OCI-LY7 (cell line): ENCODE results near the gene UFD1. TPM values are rescaled to one million over a fixed set of nuclear protein-coding genes. Genes with fewer than 3 reads are reported as not detected.
A peak's percentile ranks its signal among the peaks of the same experiment; 100 is the strongest.

ENCODE experiments used
- BruUV-seq: library from RNA; stranded (reverse); fragments of 400-500 nt; replicated peaks from 2 replicates; lab custom pipeline; 2021; lab: Mats Ljungman, UMichigan
- CTCF ChIA-PET: fragments of 300-600 bp; sonication (Branson Sonifier 250); formaldehyde crosslinking; loops from one replicate; lab custom pipeline; 2022; ENCODE audit warnings: antibody characterized with exemption; ENCODE audit not compliant: unreplicated experiment; lab: Charles Lee
- POLR2A ChIA-PET: fragments of 300-600 bp; sonication (Branson Sonifier 250); formaldehyde crosslinking; loops from one replicate; lab custom pipeline; 2022; ENCODE audit warnings: antibody characterized with exemption; lab: Charles Lee
- DNase-seq: peaks from one replicate; pipeline ENCODE4 v3.0.0-alpha.2; 2015; ENCODE audit warnings: low spot score
- H2AFZ ChIP-seq: fragments of 200-600 bp; sonication (generic), shearing (Covaris generic); 2 replicates; pipeline ENCODE4 v1.6.1; 2014; ENCODE audit warnings: mild to moderate bottlenecking, antibody characterized with exemption, low read length, moderate library complexity
- H3K27ac ChIP-seq: fragments of 200-600 bp; sonication (generic); 2 replicates; pipeline ENCODE4 v1.5.1; 2014; ENCODE audit warnings: mixed run types, low read depth, mild to moderate bottlenecking, moderate library complexity, low read length, inconsistent platforms; ENCODE audit not compliant: poor library complexity, severe bottlenecking
- H3K36me3 ChIP-seq: fragments of 200-600 bp; sonication (generic); 2 replicates; pipeline ENCODE4 v1.6.1; 2014; ENCODE audit warnings: mild to moderate bottlenecking, antibody characterized with exemption, low read length, moderate library complexity, mixed read lengths; ENCODE audit not compliant: insufficient read depth
- H3K4me1 ChIP-seq: fragments of 200-600 bp; sonication (generic); 2 replicates; pipeline ENCODE4 v1.5.1; 2014; ENCODE audit warnings: mild to moderate bottlenecking, low read length; ENCODE audit not compliant: insufficient read depth, poor library complexity, severe bottlenecking
- H3K4me2 ChIP-seq: fragments of 200-600 bp; sonication (generic); 2 replicates; pipeline ENCODE4 v1.6.1; 2014; ENCODE audit warnings: mild to moderate bottlenecking, low read length
- H3K4me3 ChIP-seq: fragments of 200-600 bp; sonication (generic); 2 replicates; pipeline ENCODE4 v1.5.1; 2014; ENCODE audit warnings: mild to moderate bottlenecking, low read depth, low read length; ENCODE audit not compliant: poor library complexity, severe bottlenecking
- H3K79me2 ChIP-seq: fragments of 200-600 bp; sonication (generic); 2 replicates; pipeline ENCODE4 v1.6.1; 2016; ENCODE audit warnings: low read depth, mild to moderate bottlenecking, low read length, moderate library complexity, mixed read lengths; ENCODE audit not compliant: insufficient read depth
- H3K9me2 ChIP-seq: fragments of 200-600 bp; sonication (generic); 2 replicates; pipeline ENCODE4 v1.6.1; 2016; ENCODE audit warnings: mild to moderate bottlenecking, low read length, mixed read lengths; ENCODE audit not compliant: insufficient read depth
- H3K9me3 ChIP-seq: fragments of 200-600 bp; sonication (generic); 2 replicates; pipeline ENCODE4 v1.6.1; 2014; ENCODE audit warnings: mild to moderate bottlenecking, mixed run types, low read length, mixed read lengths
- H4K20me1 ChIP-seq: fragments of 200-600 bp; sonication (generic); 2 replicates; pipeline ENCODE4 v1.6.1; 2014; ENCODE audit warnings: mild to moderate bottlenecking, antibody characterized with exemption, low read length, moderate library complexity, mixed read lengths; ENCODE audit not compliant: insufficient read depth
- EZH2phosphoT487 ChIP-seq: fragments of 200-600 bp; sonication (generic); IDR thresholded peaks from 2 replicates; pipeline ENCODE4 v1.6.1; 2018; ENCODE audit warnings: low read depth, borderline replicate concordance, mild to moderate bottlenecking, mixed run types, antibody characterized with exemption, low read length, moderate library complexity, mixed read lengths
- intact Hi-C: fragments of 100-400 bp; cut with micrococcal nuclease; formaldehyde crosslinking; loops from one replicate; pipeline ENCODE4 v1.10.0; 2022; ENCODE audit not compliant: unreplicated experiment
- total RNA-seq, 2 experiments: library from RNA; depleted of rRNA in 1 of 2; stranded (reverse); fragments of >200 nt in 1 of 2; shearing (Covaris generic) in 1 of 2; gene quantifications; 2 replicates each; pipeline ENCODE4 v1.2.3, GENCODE V29; 2014 to 2022
- TF ChIP-seq, protein P1 (sequence below): fragments of 200-600 bp; sonication (generic); conservative IDR thresholded peaks from 2 replicates; pipeline ENCODE4 v1.5.1; 2014; ENCODE audit warnings: mild to moderate bottlenecking, antibody characterized with exemption, low read length, moderate library complexity, mixed read lengths

The UFD1 gene
- total RNA-seq, 2 experiments from 2014 or later = 60.1 to 70.8 TPM

DNA sequence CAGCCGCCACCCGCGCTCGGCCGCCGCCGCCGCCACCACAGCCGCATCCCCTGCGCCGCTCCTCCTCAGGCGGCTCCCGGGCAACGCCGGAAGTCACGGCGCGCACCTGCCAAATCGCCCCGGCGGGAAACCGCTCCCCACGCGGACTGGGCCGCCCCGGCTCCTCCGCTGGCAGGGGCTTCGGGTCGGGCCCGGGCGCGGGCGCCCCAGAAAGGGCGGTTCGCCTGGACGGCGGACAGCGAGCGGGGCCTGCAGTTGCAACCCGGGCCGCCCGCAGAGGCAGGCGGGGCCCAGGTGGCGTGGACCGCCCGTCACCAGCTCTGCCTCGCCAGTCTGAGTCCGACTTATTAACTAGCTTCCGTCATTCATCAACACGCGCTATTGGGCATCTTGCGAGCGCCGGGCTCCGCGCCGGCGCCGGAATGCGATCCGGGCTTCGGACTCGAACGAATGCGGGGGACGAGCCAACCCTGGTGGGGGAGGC is 47.3 kb downstream of the UFD1 start, which contains the start of gene HIRA:
Gene HIRA (minus strand): TSS at position 85 of the 484 bp plus-strand sequence. CDS start 257 bp downstream, outside the sequence.
- H3K4me2 ChIP-seq = peak within 1 kb of the TSS; percentile 96
- H3K27ac ChIP-seq = peak within 1 kb of the TSS; percentile 94
- peaks cover 53% of the 10 kb centered on the region for H3K79me2 ChIP-seq
- ChIA-PET POLR2A (interaction anchor here (0.5 kb wide), 1 partner anchor 10 kb away, joined by 3 read pairs; no protein-coding TSS in a partner anchor), CTCF (no interaction called here)
- H4K20me1 ChIP-seq = peaks cover 35% of the 10 kb centered on the region
- peaks cover 62% of the 10 kb centered on the region for H3K36me3 ChIP-seq
- H3K9me3 ChIP-seq = no peaks in the 10 kb centered on the region
- DNase-seq = peak; percentile 90
- TF ChIP-seq, protein P1, sequence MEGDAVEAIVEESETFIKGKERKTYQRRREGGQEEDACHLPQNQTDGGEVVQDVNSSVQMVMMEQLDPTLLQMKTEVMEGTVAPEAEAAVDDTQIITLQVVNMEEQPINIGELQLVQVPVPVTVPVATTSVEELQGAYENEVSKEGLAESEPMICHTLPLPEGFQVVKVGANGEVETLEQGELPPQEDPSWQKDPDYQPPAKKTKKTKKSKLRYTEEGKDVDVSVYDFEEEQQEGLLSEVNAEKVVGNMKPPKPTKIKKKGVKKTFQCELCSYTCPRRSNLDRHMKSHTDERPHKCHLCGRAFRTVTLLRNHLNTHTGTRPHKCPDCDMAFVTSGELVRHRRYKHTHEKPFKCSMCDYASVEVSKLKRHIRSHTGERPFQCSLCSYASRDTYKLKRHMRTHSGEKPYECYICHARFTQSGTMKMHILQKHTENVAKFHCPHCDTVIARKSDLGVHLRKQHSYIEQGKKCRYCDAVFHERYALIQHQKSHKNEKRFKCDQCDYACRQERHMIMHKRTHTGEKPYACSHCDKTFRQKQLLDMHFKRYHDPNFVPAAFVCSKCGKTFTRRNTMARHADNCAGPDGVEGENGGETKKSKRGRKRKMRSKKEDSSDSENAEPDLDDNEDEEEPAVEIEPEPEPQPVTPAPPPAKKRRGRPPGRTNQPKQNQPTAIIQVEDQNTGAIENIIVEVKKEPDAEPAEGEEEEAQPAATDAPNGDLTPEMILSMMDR = no peak
- no peak for TF ChIP-seq EZH2phosphoT487
- no TSS peak for BruUV-seq
- intact Hi-C loops = loop anchor here (1.0 to 10.0 kb wide), 7 partner anchors 12 to 314 kb away; partner anchors contain the start of genes ESS2 and SLC25A1
- H3K4me3 ChIP-seq = peak within 1 kb of the TSS; percentile 98
- H2AFZ ChIP-seq = peak within 1 kb of the TSS; percentile 86
- H3K9me2 ChIP-seq = no peaks in the 10 kb centered on the region
- peaks cover 53% of the 10 kb centered on the region for H3K4me1 ChIP-seq

- peaks cover 42% of the 10 kb centered on the region for H4K20me1 ChIP-seq
- H3K4me2 ChIP-seq = peak overlapping the region; percentile 96
- peak overlapping the region; percentile 98 for H3K4me3 ChIP-seq
- BruUV-seq = no TSS peak
- peaks cover 65% of the 10 kb centered on the region for H3K36me3 ChIP-seq
- H3K27ac ChIP-seq = peak overlapping the region; percentile 76
- no peaks in the 10 kb centered on the region for H3K9me3 ChIP-seq
- H3K79me2 ChIP-seq = peaks cover 59% of the 10 kb centered on the region
- peak; percentile 47 for DNase-seq
- TF ChIP-seq, protein P1 = peak; percentile 56
- TF ChIP-seq EZH2phosphoT487 = no peak
- H3K9me2 ChIP-seq = no peaks in the 10 kb centered on the region
- POLR2A ChIA-PET = interaction anchor here (0.5 kb wide), 1 partner anchor 9 kb away, joined by 3 read pairs; no protein-coding TSS in a partner anchor
- peaks cover 54% of the 10 kb centered on the region for H3K4me1 ChIP-seq
- intact Hi-C loops = loop anchor here (1.0 to 10.0 kb wide), 6 partner anchors 69 to 314 kb away; partner anchors contain the start of genes ESS2 and SLC25A1
- CTCF ChIA-PET = no interaction called here
- no peak overlapping the region for H2AFZ ChIP-seq
Measured at GRCh38 chr22:19430890-19431541, 48.0 kb downstream of the UFD1 start.
